ENCODE data around the gene CYLD.
A peak's percentile ranks its signal among the peaks of the same experiment; 100 is the strongest.

Gene CYLD

DNA sequence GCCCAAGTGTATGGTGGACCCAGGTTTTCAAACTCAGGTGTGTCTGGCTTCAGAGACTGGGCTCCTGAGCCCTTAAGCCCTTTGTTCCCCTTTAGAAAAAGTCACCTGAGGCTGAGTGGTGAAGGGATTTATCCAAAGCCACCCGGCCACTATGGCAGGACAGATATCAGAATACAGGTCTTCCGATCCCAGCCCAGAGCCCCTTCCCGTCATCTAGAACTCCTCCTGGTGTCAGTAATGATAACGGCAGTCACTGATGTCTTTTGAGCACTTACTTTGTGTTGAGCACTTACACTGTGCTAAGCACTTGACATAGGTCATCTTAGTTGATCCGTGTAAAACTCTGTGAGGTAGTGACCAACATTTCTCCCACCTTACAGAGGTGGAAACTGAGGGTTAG lies 31.9 kb upstream of the CYLD start:
- Histone ChIP-seq H3K27ac (no peak overlapping the region), H3K27me3 (no peaks in the 10 kb centered on the region), H3K4me3 (no peak overlapping the region), H3K9ac (no peak overlapping the region), H3K4me1 (peaks cover 23% of the 10 kb centered on the region), H3K9me3 (peaks cover 14% of the 10 kb centered on the region), H3K4me2 (peak overlapping the region; percentile 73; the same call in 1 of the 2 replicates), H4K20me1 (no peaks in the 10 kb centered on the region), H3K36me3 (no peaks in the 10 kb centered on the region)
- TF ChIP-seq Cebpa-rat (IDR thresholded peaks at IDR 0.05), result no peak

DNA sequence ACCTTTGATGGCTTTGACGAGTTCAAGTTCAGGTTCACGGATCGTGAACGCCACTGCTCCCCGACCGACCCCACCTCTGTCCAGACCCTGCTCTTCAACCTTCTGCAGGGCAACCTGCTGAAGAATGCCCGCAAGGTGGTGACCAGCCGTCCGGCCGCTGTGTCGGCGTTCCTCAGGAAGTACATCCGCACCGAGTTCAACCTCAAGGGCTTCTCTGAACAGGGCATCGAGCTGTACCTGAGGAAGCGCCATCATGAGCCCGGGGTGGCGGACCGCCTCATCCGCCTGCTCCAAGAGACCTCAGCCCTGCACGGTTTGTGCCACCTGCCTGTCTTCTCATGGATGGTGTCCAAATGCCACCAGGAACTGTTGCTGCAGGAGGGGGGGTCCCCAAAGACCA lies 30.8 kb upstream of the CYLD start:
- H3K36me3 ChIP-seq, result no peaks in the 10 kb centered on the region
- H3K27me3 ChIP-seq, result no peaks in the 10 kb centered on the region
- no peaks in the 10 kb centered on the region for H4K20me1 ChIP-seq
- no peak for TF ChIP-seq Cebpa-rat (IDR thresholded peaks at IDR 0.05)
- H3K27ac ChIP-seq, result no peak overlapping the region
- no peak overlapping the region for H3K4me3 ChIP-seq
- H3K4me2 ChIP-seq, result no peak overlapping the region
- peaks cover 3% of the 10 kb centered on the region; the same call in 1 of the 2 replicates for H3K9me3 ChIP-seq
- H3K4me1 ChIP-seq, result peaks cover 23% of the 10 kb centered on the region
- H3K9ac ChIP-seq, result no peak overlapping the region

DNA sequence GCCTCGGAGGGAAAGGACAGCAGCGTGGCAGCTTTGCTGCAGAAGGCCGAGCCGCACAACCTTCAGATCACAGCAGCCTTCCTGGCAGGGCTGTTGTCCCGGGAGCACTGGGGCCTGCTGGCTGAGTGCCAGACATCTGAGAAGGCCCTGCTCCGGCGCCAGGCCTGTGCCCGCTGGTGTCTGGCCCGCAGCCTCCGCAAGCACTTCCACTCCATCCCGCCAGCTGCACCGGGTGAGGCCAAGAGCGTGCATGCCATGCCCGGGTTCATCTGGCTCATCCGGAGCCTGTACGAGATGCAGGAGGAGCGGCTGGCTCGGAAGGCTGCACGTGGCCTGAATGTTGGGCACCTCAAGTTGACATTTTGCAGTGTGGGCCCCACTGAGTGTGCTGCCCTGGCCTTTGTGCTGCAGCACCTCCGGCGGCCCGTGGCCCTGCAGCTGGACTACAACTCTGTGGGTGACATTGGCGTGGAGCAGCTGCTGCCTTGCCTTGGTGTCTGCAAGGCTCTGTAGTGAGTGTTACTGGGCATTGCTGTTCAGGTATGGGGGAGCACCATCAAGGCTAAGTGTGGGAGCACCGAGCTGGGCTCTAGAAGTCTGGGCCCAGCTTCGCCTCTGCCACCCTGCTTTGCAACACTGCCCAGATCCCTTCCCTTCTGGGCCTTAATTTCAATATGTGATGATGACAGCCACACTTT lies 29.9 kb upstream of the CYLD start:
- H3K27ac ChIP-seq, result no peak overlapping the region
- H3K36me3 ChIP-seq, result no peaks in the 10 kb centered on the region
- H3K4me2 ChIP-seq, result no peak overlapping the region
- H3K9ac ChIP-seq, result no peak overlapping the region
- H4K20me1 ChIP-seq, result no peaks in the 10 kb centered on the region
- no peak for TF ChIP-seq Cebpa-rat (IDR thresholded peaks at IDR 0.05)
- no peaks in the 10 kb centered on the region for H3K9me3 ChIP-seq
- no peak overlapping the region for H3K4me3 ChIP-seq
- no peaks in the 10 kb centered on the region for H3K27me3 ChIP-seq
- H3K4me1 ChIP-seq, result peaks cover 23% of the 10 kb centered on the region

DNA sequence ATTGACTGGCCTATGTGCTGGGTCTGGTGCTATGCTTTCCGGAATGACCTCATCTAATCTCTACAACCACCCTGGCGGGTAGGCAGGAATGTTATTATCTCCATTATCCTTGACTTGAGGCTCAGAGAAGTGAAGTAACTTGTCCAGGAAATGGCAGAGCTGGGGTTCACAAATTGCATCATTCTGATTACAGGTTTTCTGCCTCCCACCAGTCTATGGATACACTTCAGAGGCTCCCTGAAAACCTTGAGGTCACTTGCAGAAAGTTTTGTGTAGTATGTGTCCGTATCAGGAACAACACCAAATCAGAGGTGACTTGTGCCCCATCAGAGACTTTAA lies 29.4 kb upstream of the CYLD start:
- no peaks in the 10 kb centered on the region for H3K9me3 ChIP-seq
- no peak overlapping the region for H3K27ac ChIP-seq
- no peak for TF ChIP-seq Cebpa-rat (IDR thresholded peaks at IDR 0.05)
- H3K9ac ChIP-seq, result no peak overlapping the region
- H4K20me1 ChIP-seq, result no peaks in the 10 kb centered on the region
- no peak overlapping the region for H3K4me3 ChIP-seq
- H3K36me3 ChIP-seq, result no peaks in the 10 kb centered on the region
- peaks cover 23% of the 10 kb centered on the region for H3K4me1 ChIP-seq
- no peaks in the 10 kb centered on the region for H3K27me3 ChIP-seq
- H3K4me2 ChIP-seq, result no peak overlapping the region

DNA sequence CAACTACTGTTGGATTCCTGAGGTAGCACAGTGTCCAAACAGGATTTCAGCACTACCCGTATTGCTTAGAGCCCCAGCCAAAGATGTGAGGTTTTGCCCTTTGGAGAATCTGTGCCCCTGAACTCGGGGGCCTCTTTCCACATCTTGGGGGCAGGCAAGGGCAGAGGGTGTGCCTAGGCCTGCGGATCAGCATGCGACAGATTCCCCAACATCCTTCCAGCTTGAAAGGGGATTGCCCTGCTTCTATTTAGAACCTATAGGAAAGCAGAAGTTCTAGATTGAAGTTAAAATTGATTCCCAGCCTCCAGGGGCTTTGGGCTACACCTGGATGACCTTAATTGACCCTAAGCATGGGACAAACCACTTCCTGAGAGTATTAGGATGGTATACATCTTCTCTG lies 28.9 kb upstream of the CYLD start:
- H3K36me3 ChIP-seq, result no peaks in the 10 kb centered on the region
- H3K9ac ChIP-seq, result no peak overlapping the region
- H4K20me1 ChIP-seq, result no peaks in the 10 kb centered on the region
- H3K4me3 ChIP-seq, result no peak overlapping the region
- H3K4me1 ChIP-seq, result peaks cover 23% of the 10 kb centered on the region
- TF ChIP-seq Cebpa-rat (IDR thresholded peaks at IDR 0.05), result no peak
- H3K4me2 ChIP-seq, result peak overlapping the region; percentile 49
- no peak overlapping the region for H3K27ac ChIP-seq
- no peaks in the 10 kb centered on the region for H3K27me3 ChIP-seq
- H3K9me3 ChIP-seq, result no peaks in the 10 kb centered on the region

DNA sequence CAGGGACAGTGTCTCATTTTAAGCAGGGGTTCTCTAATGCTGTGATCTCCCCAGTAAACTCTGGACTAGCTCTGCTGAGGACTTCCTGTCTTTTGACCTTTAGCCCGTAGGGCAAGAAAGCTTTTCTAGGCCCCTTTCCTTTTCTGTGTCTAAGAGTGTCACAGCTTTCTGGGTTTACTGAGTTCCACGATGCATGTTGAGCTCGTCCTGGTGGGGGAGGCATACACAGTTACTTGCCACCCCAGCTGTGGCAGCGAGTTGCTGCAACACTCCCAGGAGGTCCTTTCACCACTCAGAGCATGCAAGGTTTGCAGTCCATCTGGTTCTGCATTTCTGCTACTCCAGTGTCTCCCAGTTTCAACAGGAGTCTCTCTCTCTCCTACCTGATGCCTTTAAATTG lies 24.8 kb upstream of the CYLD start:
- H3K36me3 ChIP-seq, result no peaks in the 10 kb centered on the region

DNA sequence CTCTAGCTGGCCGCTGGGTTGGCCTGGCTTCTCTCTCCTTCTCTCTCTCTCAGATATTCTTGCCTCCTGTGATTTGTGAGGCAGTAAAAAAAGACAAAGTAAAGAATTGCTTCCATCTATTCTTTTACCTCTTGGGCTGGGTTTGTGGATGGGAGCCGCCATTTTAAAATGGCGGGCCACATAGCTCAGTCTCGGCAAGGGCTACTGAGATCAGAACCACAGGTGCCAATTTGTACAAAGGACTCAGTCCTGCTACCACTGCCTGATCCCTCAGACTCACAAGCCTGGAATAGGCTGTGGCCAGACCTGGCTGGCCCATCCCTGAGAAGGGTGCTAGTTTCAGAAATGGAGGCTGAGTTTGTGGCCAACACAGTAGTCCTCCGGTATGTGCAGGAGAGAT lies 24.4 kb upstream of the CYLD start:
- Histone ChIP-seq H4K20me1 (no peaks in the 10 kb centered on the region), H3K9me3 (no peaks in the 10 kb centered on the region), H3K4me1 (peaks cover 19% of the 10 kb centered on the region), H3K27ac (no peak overlapping the region), H3K4me2 (no peak overlapping the region), H3K9ac (no peak overlapping the region), H3K4me3 (no peak overlapping the region), H3K36me3 (no peaks in the 10 kb centered on the region), H3K27me3 (no peaks in the 10 kb centered on the region)
- TF ChIP-seq Cebpa-rat (IDR thresholded peaks at IDR 0.05), result no peak

More for the DNA sequence above, 24.8 kb upstream of the CYLD start:
- Histone ChIP-seq H4K20me1 (no peaks in the 10 kb centered on the region), H3K27me3 (no peaks in the 10 kb centered on the region), H3K4me2 (no peak overlapping the region), H3K27ac (no peak overlapping the region), H3K4me1 (peaks cover 19% of the 10 kb centered on the region), H3K9me3 (no peaks in the 10 kb centered on the region), H3K4me3 (no peak overlapping the region), H3K9ac (no peak overlapping the region)
- TF ChIP-seq Cebpa-rat (IDR thresholded peaks at IDR 0.05), result no peak

DNA sequence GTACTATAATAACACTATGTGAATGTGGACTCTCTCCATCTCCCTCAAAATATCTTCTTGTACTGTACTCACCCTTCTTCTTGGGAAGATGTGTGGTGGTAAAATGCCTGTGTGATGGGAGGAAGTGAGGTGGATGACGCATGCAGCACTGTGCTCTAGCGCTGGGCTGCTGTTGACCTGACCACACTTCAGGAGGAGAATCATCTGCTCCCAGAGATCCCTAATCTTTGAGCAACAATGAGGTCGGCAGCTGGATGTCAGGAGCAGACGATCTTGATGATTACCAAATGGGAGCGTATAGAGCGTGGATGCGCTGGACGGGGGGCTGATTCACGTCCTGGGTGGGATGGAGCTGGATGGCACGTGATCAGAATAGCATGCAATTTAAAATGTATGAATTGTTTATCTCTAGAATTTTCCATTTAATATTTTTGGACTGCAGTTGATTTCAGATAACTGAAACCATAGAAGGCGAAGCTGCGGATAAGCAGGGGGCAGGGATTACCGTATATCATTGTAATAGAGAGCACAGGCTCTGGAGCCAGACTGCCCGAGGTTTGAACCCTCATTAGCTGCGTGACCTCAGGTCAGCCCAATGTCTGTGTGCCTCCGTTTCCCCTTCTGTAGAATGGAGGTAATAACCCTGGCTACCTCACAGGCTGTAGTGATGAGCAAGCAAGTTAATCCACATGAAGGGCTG lies 23.7 kb upstream of the CYLD start:
- no peak for TF ChIP-seq Cebpa-rat (IDR thresholded peaks at IDR 0.05)
- Histone ChIP-seq H3K36me3 (no peaks in the 10 kb centered on the region), H3K4me2 (no peak overlapping the region), H3K27me3 (no peaks in the 10 kb centered on the region), H3K4me1 (peaks cover 13% of the 10 kb centered on the region), H3K4me3 (no peak overlapping the region), H4K20me1 (no peaks in the 10 kb centered on the region), H3K9me3 (no peaks in the 10 kb centered on the region), H3K9ac (no peak overlapping the region), H3K27ac (no peak overlapping the region)

DNA sequence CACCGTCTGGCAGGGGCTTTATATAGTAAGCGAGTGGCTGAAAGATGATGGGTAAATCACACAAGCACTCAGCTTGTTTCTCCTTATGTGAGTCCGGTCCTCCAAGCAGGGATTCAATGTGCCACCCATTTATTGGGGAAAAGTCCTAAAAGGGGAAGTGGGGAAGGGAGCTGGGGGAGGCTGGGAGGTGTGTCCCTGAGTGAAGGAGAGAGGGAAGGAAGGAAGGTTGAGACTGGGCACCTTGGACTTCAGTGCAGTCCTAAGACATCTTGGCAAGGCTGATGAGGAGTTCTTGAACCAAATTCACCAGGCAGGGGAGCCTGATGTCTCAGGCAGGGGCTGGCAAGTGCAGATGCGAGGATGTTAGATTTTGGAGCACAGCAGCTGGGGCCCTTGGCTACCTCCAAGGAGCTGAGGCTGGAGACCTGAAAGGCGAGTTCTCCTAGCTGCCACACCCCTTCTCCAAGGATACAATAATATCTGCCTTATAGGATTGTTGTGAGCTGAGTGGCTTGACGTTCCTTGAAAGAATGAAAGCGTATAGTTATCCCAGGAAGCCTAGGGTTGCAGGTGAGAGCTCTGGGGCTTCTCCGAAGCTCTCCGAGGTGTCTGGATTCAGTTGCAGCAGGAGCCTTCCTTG lies 23.0 kb upstream of the CYLD start:
- no peaks in the 10 kb centered on the region for H4K20me1 ChIP-seq
- H3K36me3 ChIP-seq, result no peaks in the 10 kb centered on the region
- peaks cover 1% of the 10 kb centered on the region; the same call in 1 of the 2 replicates for H3K9me3 ChIP-seq
- no peak for TF ChIP-seq Cebpa-rat (IDR thresholded peaks at IDR 0.05)
- no peak overlapping the region for H3K4me3 ChIP-seq
- H3K9ac ChIP-seq, result no peak overlapping the region
- H3K27ac ChIP-seq, result no peak overlapping the region
- peaks cover 11% of the 10 kb centered on the region for H3K4me1 ChIP-seq
- no peak overlapping the region for H3K4me2 ChIP-seq
- no peaks in the 10 kb centered on the region for H3K27me3 ChIP-seq
